Non-pigmented ciliary epithelial cell (primary cell): ENCODE results near the gene CNOT8.
"Not testable (repeated sequence)": the region's sequence is repeated elsewhere in the genome, so short reads cannot be mapped to it uniquely, and the experiment has no call there.

ENCODE experiments used
- DNase-seq: peaks from one replicate; pipeline ENCODE4 v3.0.0-alpha.2; 2010; ENCODE audit warnings: low read depth

The CNOT8 gene

GRCh38 chr5:154865466-154866184, 7.2 kb downstream of the CNOT8 start:
- DNase-seq = no peak

DNA sequence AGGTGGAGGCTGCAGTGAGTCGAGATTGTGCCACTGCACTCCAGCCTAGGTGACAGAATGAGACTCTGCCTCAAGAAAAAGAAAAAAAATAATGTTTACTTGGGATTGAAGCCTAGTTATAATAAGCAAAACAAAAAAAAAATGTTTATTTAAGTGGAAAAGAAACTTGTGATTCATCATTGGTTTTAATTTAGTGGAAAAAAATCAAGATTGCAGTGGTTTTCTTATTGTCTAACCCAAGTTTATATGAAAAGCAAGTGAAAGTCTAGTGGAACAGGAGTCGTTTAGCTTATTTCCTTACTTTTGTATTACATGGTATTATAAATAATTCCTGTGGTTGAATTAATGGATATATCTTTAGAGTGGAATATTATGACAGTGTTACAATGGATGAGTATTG, 8.4 kb downstream of the CNOT8 start:
- DNase-seq = no peak

DNA sequence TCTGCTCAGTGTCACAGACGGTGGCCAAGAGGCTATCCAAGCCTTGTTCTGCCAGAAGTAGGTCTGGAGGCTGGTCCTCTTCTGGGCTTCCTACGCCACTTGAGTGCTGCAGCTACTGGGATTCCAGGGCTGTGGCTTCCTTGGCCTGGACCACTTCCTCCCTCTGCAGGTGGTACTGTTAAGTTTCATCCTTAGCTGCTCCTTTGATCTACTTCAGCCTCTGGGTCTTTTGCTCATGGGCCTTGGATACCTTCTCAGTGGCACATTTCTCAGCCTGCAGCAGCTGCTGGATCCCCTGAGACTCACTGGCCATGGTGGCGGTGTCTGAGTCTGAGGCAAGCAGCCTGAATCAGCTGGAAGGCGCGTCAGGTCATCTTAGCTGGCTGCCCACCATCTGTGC, 10.3 kb downstream of the CNOT8 start:
- no peak for DNase-seq

DNA sequence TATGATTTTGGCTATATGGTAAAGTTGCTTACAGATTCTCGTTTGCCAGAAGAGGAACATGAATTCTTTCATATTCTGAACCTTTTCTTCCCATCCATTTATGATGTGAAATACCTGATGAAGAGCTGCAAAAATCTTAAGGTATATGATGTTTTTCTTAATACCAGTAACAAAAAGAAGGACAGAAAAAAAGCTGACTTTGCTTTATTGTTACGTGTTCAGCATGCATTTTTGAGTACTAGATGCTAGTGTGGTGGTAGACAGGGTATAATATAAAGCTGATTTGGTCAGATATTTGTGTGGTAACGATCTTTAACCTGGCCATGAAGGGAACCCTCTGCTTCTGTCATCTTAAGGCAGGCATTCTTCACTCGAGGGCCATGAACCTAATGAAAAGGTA, 13.3 kb downstream of the CNOT8 start:
- no peak for DNase-seq

DNA sequence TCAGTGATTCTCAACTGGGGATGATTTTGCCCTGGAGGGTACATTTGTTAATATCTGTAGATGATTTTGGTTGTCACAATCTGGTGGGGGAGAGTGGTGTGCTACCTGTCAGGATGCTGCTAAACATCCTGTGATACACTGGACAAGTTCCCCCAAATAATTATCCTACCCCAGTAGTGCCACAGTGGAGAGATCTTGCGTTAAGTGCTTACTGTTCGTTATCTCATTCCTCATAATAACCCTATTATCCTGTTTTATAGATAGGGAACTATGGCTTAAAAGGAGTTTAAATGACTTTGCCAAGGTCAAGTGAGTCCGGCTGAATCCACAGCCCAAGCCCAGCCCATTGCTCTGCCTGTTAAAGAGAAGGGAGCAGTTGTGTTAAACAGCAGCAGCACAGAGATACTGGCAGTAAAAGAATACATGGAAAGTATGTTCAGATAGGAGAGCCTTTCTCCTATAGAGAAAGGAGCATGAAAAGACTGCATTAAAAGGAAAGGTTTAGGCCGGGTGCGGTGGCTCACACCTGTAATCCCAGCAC, 15.4 kb downstream of the CNOT8 start:
- no peak for DNase-seq

DNA sequence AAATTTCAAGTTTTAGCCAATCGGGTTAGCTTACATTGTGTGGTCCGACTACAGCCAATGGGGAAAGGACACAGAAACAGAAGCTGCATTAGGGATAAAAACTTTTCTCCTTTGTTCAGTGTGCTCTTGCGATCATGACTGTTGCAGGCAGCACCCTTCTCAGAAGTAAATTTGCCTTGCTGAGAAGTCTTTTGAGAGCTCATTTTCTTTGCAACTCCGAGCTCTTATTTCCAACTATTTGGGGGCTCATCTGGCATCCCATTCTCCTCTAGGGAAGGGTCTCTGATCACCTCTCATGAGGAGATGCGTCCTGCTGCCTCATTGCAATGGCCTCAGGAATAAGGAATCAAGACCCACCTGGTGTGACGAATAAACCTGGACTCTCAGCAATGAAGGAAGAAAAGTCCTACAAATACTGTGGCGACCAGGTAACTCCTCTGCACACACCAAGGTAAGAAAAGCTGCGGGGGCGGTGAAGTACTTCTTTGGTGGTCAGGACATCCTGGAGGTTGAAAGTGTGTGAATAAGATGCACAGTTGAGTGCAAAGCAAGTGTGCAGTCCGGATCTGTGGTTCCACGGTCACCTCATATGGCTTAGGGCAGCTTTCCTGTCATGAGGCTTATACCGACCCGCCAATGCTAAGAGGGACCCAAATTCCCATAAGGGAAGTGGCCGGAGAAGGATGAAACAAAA, 20.4 kb downstream of the CNOT8 start:
- no peak for DNase-seq

DNA sequence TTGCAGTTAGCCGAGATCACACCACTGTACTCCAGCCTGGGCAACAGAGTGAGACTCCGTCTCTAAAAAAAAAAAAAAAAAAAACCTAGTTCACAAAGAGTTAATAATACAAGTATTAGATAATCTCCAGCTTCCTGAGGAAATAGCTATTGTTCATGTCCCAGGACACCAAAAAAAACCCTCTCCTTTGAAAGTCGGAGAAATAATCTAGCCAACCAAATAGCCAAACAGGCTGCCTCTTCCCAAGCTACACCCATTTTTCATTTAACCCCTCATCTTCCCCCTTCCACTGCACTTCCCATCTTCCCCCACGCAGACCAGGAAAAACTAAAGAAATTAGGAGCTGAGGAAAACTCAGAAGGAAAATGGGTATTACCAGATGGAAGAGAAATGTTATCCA, 23.6 kb downstream of the CNOT8 start:
- no peak for DNase-seq

DNA sequence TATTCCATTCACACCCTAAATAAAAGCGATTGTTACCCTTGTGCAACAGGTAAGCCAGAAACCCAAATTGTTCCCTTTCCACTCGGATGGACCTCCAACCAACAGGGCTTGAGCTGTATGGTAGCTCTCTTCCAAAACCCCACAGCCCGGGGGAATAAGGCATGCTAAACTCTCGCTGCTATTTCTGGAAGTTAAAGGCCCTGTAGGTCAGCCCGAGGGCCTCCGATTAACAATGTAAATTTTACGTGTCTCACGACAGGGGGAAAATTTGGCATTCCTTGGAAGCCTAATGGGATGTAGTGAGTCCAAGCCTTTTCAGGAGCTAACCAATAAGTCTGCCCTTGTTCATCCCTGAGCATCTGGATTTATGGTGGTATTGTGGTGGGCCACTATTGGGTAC, 26.0 kb downstream of the CNOT8 start:
- no peak for DNase-seq

DNA sequence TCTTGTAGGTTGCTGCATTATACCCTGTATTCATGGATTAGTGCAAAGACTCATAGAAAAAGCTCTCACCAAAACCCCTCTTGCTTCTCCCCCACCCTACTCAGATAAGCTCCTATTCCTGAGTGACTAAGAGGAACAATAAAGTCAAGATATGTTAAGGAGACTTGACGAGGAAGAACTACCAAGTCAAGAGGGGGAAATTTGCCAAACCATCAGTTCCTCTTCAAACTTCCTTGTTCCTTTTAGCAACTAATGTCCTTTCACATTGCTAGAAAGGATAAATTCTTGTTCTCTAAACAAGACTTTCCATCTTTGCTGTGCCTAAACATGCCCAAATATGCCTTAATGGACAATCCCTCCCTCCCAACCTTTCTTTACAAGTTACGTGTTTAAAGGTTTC, 27.0 kb downstream of the CNOT8 start:
- no peak for DNase-seq

GRCh38 chr5:154892369-154892771, 33.9 kb downstream of the CNOT8 start:
- no peak for DNase-seq

- DNase-seq = no peak
These were observed 35.0 kb downstream of the CNOT8 start for GRCh38 chr5:154893381-154893780.

DNA sequence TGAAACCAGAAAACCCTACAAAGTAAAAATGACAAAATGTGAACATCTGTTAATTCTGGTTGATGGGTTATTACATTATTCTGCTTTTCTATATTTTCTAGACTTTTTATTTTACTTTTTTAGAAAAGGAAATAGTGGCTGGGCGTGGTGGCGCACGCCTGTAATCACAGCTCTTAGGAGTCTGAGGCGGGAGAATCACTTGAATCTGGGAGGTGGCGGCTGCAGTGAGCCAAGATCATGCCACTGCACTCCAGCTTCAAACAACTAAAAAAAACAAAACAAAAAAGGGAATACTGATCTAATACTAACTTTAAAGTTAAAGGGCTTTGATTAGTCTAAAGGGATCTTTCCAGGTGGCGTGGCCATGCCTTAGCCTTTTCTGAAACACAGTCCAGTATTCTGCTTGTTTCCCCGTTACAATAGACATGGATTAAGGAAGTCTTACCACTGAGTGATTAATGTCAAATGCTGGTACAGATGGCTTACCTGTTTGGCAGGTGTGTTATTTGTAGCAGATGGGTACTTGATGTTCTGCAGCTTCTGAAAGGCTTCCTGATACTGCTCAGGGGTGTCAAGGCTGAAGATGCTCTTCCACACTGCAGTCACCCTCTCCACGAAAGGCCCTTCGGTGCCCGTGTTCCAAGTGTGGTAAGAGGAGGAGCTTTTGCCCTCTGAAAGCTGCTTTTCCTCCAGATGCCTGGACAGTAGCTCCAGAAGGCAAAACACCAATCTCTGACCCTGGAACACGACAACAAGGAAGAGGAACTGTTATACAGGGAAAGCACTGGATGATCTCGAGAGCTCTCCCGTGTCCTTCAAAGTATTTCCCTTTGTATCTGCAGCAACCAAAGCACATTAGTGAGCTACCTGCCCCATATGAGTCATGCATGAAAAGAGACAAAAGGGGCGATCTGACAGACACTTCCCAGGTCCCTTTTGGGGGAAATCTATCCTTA, 37.5 kb downstream of the CNOT8 start:
- DNase-seq = no peak

GRCh38 chr5:154896562-154897165, 38.2 kb downstream of the CNOT8 start:
- no peak for DNase-seq

DNA sequence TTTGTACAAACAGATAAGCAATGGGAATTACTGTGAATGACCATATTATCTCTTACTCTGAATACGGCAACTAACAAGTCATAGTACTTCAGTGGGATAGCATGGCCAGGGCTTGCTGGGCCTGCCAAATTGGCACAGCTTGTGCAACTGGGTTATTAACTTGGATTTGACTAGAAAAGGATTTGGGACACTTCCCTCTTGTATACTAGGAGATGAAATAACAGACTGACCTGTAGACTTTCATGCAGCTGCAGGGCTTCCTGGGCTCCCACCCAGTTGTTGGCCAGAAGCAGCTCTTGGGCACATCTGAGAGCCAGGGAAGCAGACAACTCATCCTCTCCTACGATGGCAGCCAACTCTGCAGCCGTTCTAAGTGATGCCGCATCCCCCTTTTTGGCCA, 39.8 kb downstream of the CNOT8 start:
- DNase-seq = no peak

- DNase-seq = no peak
These were observed 40.9 kb downstream of the CNOT8 start for GRCh38 chr5:154899151-154899816.

GRCh38 chr5:154900066-154900465, 41.6 kb downstream of the CNOT8 start:
- DNase-seq = no peak

GRCh38 chr5:154901276-154901675, 42.8 kb downstream of the CNOT8 start:
- DNase-seq = no peak

DNA sequence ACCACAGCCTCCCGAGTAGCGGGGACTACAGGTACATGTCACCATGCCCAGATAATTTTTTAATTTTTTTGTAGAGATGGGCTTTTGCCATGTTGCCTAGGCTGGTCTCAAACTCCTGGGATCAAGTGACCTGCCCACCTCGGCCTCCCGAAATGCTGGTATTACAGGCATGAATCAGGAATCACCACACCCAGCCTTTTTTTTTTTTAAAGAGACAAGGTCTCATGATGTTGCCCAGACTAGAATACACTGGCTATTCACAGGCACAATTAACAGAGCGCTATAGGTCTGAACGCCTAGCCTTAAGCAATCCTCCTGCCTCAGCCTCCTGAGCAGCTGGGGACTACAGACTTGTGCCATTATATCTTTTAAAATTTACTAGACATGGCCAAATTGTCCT, 43.5 kb downstream of the CNOT8 start:
- DNase-seq = no peak

DNA sequence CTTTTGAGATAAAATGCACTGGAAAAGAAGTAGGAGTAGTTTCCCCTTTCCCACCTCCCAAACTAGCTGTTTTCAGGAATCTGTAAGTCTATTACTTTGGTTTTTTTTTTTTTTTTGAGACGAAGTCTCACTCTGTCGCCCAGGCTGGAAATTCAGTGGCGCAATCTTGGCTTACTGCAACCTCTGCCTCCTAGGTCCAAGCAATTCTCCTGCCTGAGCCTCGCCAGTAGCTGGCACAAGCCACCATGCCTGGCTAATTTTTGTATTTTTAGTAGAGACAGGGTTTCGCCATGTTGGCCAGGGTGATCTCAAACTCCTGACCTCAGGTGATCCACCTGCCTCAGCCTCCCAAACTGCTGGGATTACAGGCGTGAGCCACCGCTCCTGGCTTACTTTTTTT, 47.2 kb downstream of the CNOT8 start:
- DNase-seq = not testable (repeated sequence)

GRCh38 chr5:154916874-154917273, 58.4 kb downstream of the CNOT8 start:
- DNase-seq = no peak

DNA sequence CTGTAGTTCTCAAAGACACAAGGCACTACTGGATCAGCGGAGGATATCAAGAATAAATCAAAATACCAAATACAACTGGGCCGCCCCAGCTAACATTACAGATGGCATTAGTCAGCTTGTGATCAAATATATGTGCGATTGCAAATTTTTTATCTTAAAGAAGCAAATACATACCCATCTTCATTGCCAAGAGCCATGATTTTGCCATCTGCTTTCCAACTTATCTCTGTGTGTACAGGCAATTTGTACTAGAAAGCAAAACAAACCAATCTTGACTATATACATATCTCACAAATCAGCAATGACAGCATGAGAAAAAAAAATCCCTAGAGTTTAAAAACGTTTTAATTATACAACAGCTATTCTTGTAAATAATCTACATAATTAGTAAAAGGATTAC, 59.3 kb downstream of the CNOT8 start:
- DNase-seq = no peak
